Activated T-helper 2 cell treated with anti-CD3 and anti-CD28 coated beads, Interferon-gamma antibody, Interleukin-2, Interleukin-4, amounts not matched to agents 10 μg/mL and 5 μg/mL and 100 μg/mL, durations not matched to agents 14 hours and 24 hours and 36 hours (primary cell): Measurements from ENCODE around the gene ACSL6. TPM values are rescaled to one million over a fixed set of nuclear protein-coding genes. Genes with fewer than 3 reads are reported as not detected.

Experiments used
- total RNA-seq: library from RNA; stranded (reverse); gene quantifications from 2 replicates; pipeline ENCODE4 v1.2.3, GENCODE V29; 2022

Gene ACSL6
- total RNA-seq, 1 donor from 2014 or later: 27.7 TPM

Other genes starting within 250 kb of the ACSL6 start
- 18.1 and 18.8 TPM in 2 replicates for gene FNIP1, start 214.6 kb downstream of the ACSL6 start, total RNA-seq
- gene MEIKIN, start 66.0 kb downstream of the ACSL6 start, total RNA-seq: not detected in 2 replicates
- gene IL3, start 49.0 kb upstream of the ACSL6 start, total RNA-seq: 140 and 142 TPM in 2 replicates
- 764 and 772 TPM in 2 replicates for gene CSF2, start 62.1 kb upstream of the ACSL6 start, total RNA-seq
- 44.9 and 47.0 TPM in 2 replicates for gene P4HA2, start 216.2 kb upstream of the ACSL6 start, total RNA-seq
- 1.2 and 2.0 TPM in 2 replicates for gene PDLIM4, start 246.0 kb upstream of the ACSL6 start, total RNA-seq